ENCODE results near the gene ZNF292. TPM values are rescaled to one million over a fixed set of nuclear protein-coding genes. Genes with fewer than 3 reads are reported as not detected.
A peak's percentile ranks its signal among the peaks of the same experiment; 100 is the strongest.
"Not testable (repeated sequence)": the region's sequence is repeated elsewhere in the genome, so short reads cannot be mapped to it uniquely, and the experiment has no call there.

ZNF292 gene
- total RNA-seq, 1 donor, result 34.7 TPM

- no peak for DNase-seq (ENCODE audit: low read depth)
- H3K4me3 ChIP-seq (ENCODE audit: low read depth, low read length), result no peak overlapping the region
- no peak for TF ChIP-seq CTCF (IDR thresholded peaks at IDR 0.05; ENCODE audit: insufficient read depth, low read length)
Measured at GRCh38 chr6:87184762-87185250, 29.4 kb downstream of the ZNF292 start.

GRCh38 chr6:87196275-87196842 is 41.0 kb downstream of the ZNF292 start:
- H3K4me3 ChIP-seq (ENCODE audit: low read depth, low read length), result no peak overlapping the region
- TF ChIP-seq CTCF (IDR thresholded peaks at IDR 0.05; ENCODE audit: insufficient read depth, low read length), result no peak
- DNase-seq (ENCODE audit: low read depth), result no peak

GRCh38 chr6:87197547-87197946 is 42.2 kb downstream of the ZNF292 start:
- DNase-seq (ENCODE audit: low read depth), result no peak
- no peak for TF ChIP-seq CTCF (IDR thresholded peaks at IDR 0.05; ENCODE audit: insufficient read depth, low read length)
- no peak overlapping the region for H3K4me3 ChIP-seq (ENCODE audit: low read depth, low read length)

GRCh38 chr6:87198022-87198810 is 42.9 kb downstream of the ZNF292 start:
- H3K4me3 ChIP-seq (ENCODE audit: low read depth, low read length), result not testable (repeated sequence)
- DNase-seq (ENCODE audit: low read depth), result peak; percentile 54

- no peak for TF ChIP-seq CTCF (IDR thresholded peaks at IDR 0.05; ENCODE audit: insufficient read depth, low read length)
- no peak overlapping the region for H3K4me3 ChIP-seq (ENCODE audit: low read depth, low read length)
- no peak for DNase-seq (ENCODE audit: low read depth)
Measured at GRCh38 chr6:87199787-87200186, 44.4 kb downstream of the ZNF292 start.

- H3K4me3 ChIP-seq (ENCODE audit: low read depth, low read length), result no peak overlapping the region
- peak; percentile 21 for DNase-seq (ENCODE audit: low read depth)
- no peak for TF ChIP-seq CTCF (IDR thresholded peaks at IDR 0.05; ENCODE audit: insufficient read depth, low read length)
Measured at GRCh38 chr6:87200469-87201175, 45.3 kb downstream of the ZNF292 start.

- DNase-seq (ENCODE audit: low read depth), result no peak
- H3K4me3 ChIP-seq (ENCODE audit: low read depth, low read length), result no peak overlapping the region
- no peak for TF ChIP-seq CTCF (IDR thresholded peaks at IDR 0.05; ENCODE audit: insufficient read depth, low read length)
Measured at GRCh38 chr6:87203448-87204023, 48.2 kb downstream of the ZNF292 start.
